ENCODE results near the gene PDIA4.
"Not testable (repeated sequence)": the region's sequence is repeated elsewhere in the genome, so short reads cannot be mapped to it uniquely, and the experiment has no call there.

The PDIA4 gene

DNA sequence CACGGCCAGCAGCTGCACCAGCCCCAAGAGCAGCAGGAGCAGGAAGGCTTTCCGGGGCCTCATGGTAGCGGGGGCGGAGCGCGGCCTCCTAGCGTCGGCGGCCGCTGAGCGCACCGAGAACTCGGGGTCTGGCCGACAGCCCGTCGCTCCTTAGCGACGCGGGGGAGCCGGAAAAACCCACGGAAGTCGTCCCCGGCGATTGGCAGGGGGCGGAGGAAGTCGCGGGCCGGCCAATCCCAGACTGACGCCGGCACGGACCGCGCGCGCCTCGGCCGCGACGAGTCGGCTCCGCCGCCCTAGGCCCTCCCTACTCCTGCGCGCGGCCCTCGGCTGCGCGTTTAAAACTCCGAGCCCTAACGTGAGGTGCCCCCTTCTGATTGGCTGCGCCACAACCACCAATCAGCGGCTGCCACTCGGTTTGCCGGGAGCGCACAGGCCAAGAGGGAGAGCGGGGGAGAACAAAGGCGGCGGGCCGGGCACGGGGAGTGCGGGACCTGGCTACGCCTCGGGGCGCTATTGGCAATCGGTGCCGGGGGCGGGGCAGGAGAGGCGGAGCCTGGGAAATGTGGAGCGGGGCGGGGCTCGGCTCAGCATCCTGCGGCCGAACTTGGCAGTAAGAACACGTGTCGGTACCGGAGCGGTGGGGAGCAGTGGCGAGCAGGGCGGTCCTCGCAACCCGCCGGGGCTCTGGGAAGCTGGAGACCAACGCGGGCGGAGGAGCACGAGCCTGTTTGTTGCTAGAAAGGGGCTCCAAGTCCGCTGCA is at the start of gene PDIA4:
Gene PDIA4, minus strand, starts transcription at position 160 of the 764 bp plus-strand sequence. Its CDS starts 97 bp downstream, at position 63.
- DNase-seq (ENCODE audit: low read depth, low spot score), result peak; percentile 99

- DNase-seq (ENCODE audit: low read depth, low spot score), result no peak
Measured at GRCh38 chr7:149077594-149077993, 49.3 kb upstream of the PDIA4 start.

GRCh38 chr7:149075286-149075685 is 47.0 kb upstream of the PDIA4 start:
- DNase-seq (ENCODE audit: low read depth, low spot score), result no peak

GRCh38 chr7:149074116-149074885 is 46.0 kb upstream of the PDIA4 start:
- no peak for DNase-seq (ENCODE audit: low read depth, low spot score)

- DNase-seq (ENCODE audit: low read depth, low spot score), result no peak
Measured at GRCh38 chr7:149072438-149072775, 44.1 kb upstream of the PDIA4 start.

GRCh38 chr7:149071641-149072437 is 43.5 kb upstream of the PDIA4 start:
- DNase-seq (ENCODE audit: low read depth, low spot score), result peak; percentile 4

GRCh38 chr7:149071182-149071635 is 42.9 kb upstream of the PDIA4 start:
- DNase-seq (ENCODE audit: low read depth, low spot score), result no peak

DNA sequence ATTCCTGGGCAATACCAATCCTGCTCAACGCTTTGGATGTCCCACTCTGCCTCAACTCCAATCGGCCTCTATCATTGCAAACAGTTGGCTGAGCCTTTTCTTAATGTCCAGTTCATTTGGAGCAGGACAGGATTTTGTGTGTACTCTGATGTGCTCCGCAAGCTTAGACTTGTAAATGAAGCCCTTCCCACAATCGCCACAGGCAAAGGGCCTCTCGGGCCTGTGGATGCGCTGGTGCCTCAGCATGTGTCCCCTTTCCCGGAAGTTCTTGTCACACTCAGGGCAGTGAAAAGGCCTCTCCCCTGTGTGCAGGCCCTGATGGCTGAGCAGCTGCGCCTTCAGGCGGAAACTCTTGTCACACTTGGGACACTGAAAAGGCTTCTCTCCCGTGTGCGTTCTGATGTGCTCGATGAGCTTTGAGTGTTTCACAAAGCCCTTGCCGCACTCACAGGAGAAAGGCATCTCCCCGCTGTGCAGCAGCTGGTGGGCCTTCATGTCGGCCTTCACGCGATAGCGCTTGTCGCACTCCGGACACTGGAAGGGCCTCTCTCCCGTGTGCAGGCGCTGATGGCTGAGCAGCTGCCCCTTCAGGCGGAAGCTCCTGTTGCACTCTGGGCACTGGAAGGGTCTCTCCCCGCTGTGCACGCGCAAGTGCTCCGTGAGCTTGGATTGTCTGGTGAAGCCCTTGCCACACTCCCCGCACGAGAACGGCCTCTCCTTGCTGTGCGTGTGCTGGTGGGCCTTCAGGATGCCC is 42.2 kb upstream of the PDIA4 start:
- no peak for DNase-seq (ENCODE audit: low read depth, low spot score)

DNA sequence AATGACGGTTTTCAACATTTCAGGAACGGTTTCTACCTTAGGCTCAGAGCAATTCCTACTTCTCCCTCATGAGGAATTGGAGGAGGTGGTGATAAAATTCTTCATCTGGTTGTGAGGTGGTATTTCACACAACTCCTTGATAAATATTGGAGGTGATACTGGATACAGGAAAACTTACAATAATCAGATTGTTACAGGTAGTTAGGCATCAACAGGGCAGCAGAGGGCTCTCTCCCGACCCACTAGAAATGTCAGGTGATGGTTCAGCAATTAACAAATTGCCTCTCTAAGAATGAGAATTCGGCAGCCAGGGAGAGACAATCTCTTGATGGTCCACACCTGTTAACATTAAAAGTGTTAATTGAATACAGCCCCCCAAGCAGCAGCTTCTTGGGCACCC is 39.6 kb upstream of the PDIA4 start:
- no peak for DNase-seq (ENCODE audit: low read depth, low spot score)

- no peak for DNase-seq (ENCODE audit: low read depth, low spot score)
Measured at GRCh38 chr7:149063476-149063875, 35.2 kb upstream of the PDIA4 start.

DNA sequence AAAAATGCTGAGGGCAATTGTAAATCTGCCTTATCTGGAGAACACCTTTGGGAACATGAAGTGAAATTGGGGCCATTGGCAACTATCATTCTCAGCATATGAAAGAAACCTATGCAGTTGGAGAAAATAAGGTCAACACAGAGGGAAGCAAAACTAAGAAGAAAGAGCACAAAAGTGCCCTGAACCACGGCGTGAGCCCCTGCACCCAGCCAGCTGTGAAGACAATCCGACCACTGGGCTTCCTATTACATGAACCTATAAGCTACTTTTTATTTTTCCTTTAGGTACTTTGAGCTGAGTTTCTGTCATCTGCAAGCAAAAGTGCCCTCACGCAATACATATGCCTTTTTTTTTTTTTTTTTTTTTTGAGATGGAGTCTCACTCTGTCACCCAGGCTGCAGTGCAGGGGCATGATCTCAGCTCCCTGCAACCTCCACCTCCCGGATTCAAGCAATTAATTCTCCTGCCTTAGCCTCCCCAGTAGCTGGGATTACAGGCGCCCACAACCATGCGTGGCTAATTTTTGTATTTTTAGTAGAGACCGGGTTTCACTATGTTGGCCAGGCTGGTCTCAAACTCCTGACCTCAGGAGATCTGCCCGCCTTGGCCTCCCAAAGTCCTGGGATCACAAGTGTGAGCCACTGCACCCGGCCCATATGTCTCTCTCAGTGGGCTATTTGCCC is 34.1 kb upstream of the PDIA4 start:
- not testable (repeated sequence) for DNase-seq (ENCODE audit: low read depth, low spot score)

- DNase-seq (ENCODE audit: low read depth, low spot score), result no peak
Measured at GRCh38 chr7:149060156-149060555, 31.9 kb upstream of the PDIA4 start.

GRCh38 chr7:149053885-149054284 is 25.6 kb upstream of the PDIA4 start:
- DNase-seq (ENCODE audit: low read depth, low spot score), result no peak

DNA sequence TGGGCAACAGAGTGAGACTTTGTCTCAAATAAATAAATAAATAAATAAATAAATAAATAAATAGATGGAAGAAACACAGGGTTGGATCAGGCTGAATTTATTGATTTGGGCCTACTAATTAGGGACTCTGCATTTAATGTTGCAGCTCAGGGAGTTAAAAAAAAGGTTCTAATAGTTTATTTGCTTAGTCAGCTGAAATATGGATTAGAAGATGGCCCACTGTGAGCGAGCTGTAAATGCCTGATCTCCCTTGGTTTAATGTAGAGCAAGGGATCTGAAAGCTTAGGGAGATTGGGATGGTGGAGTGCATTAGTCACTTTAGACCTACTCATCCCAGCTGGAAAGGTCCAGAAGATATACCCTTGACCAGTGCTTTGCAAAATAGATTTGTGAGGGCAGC is 25.1 kb upstream of the PDIA4 start:
- no peak for DNase-seq (ENCODE audit: low read depth, low spot score)

- no peak for DNase-seq (ENCODE audit: low read depth, low spot score)
Measured at GRCh38 chr7:149050941-149051340, 22.6 kb upstream of the PDIA4 start.

DNA sequence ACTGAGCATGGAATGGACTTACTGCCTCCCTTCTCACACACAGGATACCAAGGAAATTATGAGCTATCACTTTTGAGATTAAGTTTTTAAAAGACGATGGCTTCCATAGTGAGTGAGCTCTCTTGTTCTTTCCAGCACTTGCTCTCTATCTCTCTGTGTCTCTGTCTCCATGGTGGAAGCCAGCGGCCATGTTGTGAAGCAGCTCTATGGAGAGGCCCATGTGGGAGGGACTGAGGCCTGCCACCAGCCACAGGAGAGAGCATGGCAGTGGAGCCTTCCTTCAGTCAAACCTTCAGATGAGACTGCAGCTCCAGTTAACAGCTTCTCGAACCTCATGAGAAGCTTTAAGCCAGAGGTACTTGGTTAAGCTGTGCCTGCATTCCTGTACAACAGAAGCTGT is 20.5 kb upstream of the PDIA4 start:
- DNase-seq (ENCODE audit: low read depth, low spot score), result no peak

DNA sequence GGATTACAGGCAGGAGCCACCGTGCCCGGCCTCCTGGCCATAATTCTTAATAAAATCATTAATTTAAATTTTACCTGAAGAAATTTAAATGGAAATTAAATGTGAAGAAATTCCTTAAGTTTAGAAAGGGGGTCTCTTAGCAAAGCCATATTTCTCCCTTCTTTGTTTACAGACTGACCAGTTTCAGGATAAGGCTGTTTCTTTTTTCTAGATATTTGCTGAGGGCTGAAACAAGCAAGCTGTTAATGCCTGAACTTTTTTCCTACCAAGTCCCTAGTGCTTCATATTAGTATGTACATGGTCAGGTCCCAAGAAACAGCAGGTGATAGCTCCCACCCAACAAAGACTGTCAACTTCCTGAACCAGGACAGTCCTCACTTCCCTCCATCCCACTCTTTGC is 18.1 kb upstream of the PDIA4 start:
- no peak for DNase-seq (ENCODE audit: low read depth, low spot score)

DNA sequence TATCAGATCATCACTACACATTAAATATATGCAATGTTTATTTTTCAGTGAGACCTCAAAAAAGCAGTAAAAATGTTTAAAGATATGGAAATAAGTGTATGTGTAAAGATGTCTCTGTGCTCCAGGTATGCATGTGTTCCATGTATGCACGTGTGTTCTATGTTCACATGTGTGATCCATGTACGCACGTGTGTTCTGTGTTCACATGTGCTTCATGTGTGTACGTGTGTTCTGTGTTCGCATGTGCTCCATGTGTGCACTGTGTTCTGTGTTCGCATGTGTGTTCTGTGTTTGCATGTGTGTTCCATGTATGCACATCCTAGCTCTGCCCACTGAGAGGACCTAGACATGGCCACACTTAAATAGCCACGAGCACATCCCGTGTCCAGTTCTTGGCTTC is 15.6 kb upstream of the PDIA4 start:
- no peak for DNase-seq (ENCODE audit: low read depth, low spot score)

DNA sequence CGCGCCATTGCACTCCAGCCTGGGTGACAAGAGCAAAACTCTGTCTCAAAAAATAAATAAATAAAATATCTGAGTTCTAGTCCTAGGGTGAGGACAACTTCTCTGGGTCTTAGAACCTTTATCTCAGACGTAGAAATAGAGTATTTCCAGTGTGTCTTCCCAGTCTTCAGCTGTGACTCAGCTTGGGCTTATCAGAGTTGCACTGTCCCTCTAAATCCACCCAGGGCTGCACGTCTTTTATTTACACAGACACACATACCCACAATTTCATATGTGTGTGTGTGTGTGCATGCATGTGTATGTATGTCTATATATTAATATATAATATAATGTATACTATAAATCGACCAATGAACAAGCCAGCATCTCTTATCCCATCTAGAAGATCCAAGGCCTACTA is 13.0 kb upstream of the PDIA4 start:
- no peak for DNase-seq (ENCODE audit: low read depth, low spot score)

- DNase-seq (ENCODE audit: low read depth, low spot score), result not testable (repeated sequence)
Measured at GRCh38 chr7:149038641-149039040, 10.3 kb upstream of the PDIA4 start.

DNA sequence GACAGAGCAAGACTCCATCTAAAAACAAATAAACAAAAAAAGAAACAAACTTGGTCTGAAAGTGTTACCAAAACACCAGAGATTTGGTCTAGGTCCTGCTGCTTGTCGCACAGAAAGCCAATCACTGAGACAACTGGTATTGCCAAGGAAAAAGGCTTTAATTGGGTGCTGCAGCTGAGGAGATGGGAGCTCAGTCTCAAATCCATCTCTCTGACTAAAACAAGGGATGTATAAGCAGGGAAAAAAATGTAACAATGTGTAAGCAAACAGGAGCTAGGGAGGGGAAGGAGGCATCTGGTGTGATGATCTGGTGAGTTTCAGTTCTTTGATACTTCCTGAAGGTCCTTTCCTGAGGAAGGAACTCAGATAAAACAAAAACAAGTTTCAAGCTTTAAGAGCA is 8.4 kb upstream of the PDIA4 start:
- no peak for DNase-seq (ENCODE audit: low read depth, low spot score)

Measured in activated naive CD8-positive, alpha-beta T cell treated with anti-CD3 and anti-CD28 coated beads, Interleukin-2, amount 50 U/mL, for 16 hours (primary cell).